Heart left ventricle (tissue), 16 donors: ENCODE measurements around the gene HOXB13. TPM values are rescaled to one million over a fixed set of nuclear protein-coding genes. Genes with fewer than 3 reads are reported as not detected.

ENCODE experiments used
- ATAC-seq, 4 donors: fragments of 200-7000 bp; cut with Tn5 transposase; one replicate each; pipeline ENCODE4 v1.9.1; 2020 to 2022; ENCODE audit warnings: moderate library complexity in 4 of 4, mild to moderate bottlenecking in 3 of 4, moderate number of reproducible peaks in 1 of 4
- DNase-seq, 5 donors: peaks; one replicate each; pipeline ENCODE4 v3.0.0-alpha.2; 2020
- H3K27ac ChIP-seq, 12 donors: fragments of 200-600 bp; sonication (generic) in 4 of 12; one replicate each; pipeline versions ENCODE4 v1.5.0 to v1.8.0; 2016 to 2022; ENCODE audit warnings: mild to moderate bottlenecking in 2 of 12
- H3K27me3 ChIP-seq, 9 donors: fragments of 200-600 bp; sonication (generic) in 2 of 9; one replicate each; pipeline versions ENCODE4 v1.5.1 to v1.8.0; 2016 to 2022; ENCODE audit warnings: mild to moderate bottlenecking in 3 of 9
- H3K36me3 ChIP-seq, 9 donors: fragments of 200-600 bp; sonication (generic) in 2 of 9; one replicate each; pipeline versions ENCODE4 v1.5.0 to v1.8.0; 2018 to 2022; ENCODE audit warnings: mild to moderate bottlenecking in 2 of 9
- H3K4me1 ChIP-seq, 12 donors: fragments of 200-600 bp; sonication (generic) in 4 of 12; one replicate each; pipeline versions ENCODE4 v1.5.0 to v1.8.0; 2016 to 2022; ENCODE audit warnings: mild to moderate bottlenecking in 3 of 12
- H3K4me3 ChIP-seq, 12 donors: fragments of 200-600 bp; sonication (generic) in 4 of 12; one replicate each; pipeline versions ENCODE4 v1.5.0 to v1.8.0; 2017 to 2022; ENCODE audit warnings: mild to moderate bottlenecking in 9 of 12, moderate library complexity in 4 of 12
- H3K9me3 ChIP-seq, 12 donors: fragments of 200-600 bp; sonication (generic) in 4 of 12; one replicate each; pipeline versions ENCODE4 v1.5.0 to v1.8.0; 2016 to 2022; ENCODE audit warnings: mild to moderate bottlenecking in 1 of 12
- POLR2A ChIP-seq, 2 donors: fragments of 450-650 bp; IDR thresholded peaks; one replicate each; pipeline ENCODE4 v1.6.1; 2017; ENCODE audit warnings: antibody characterized with exemption in 2 of 2, mild to moderate bottlenecking in 2 of 2, moderate library complexity in 2 of 2
- WGBS, 4 donors: extraction: QIAGEN DNeasy Blood & Tissue Kit in 2 of 4; methylation state at CpG; one replicate each; pipeline versions ENCODE4 v1.1.5 to v1.1.7; 2013 to 2018; 5-methylcytosine and 5-hydroxymethylcytosine counted together
- intact Hi-C, 10 donors: fragments of 100-400 bp; cut with DNase I; formaldehyde crosslinking; loops; one replicate each; pipeline versions ENCODE4 v1.11.1 to v1.14.2; 2022
- polyA plus RNA-seq, 2 donors: library from polyadenylated mRNA; stranded (reverse); fragments of 200-250 nt; gene quantifications; one replicate each; pipeline ENCODE4 v1.2.3, GENCODE V29; 2013
- total RNA-seq, 9 donors: library from RNA; depleted of rRNA in 2 of 9; stranded (reverse); fragments of >200 nt in 2 of 9; fragmentation: NEBNext Ultra II Directional in 3 of 9; extraction: Animal tissue kit (Norgen Biotek cat#: 25700) in 3 of 9; gene quantifications; one replicate each; pipeline versions ENCODE4 v1.1.0 to v1.2.4, GENCODE V29; 2016 to 2023
- TF ChIP-seq, protein P1 (sequence below), 12 donors: fragments of 200-600 bp; sonication (generic) in 4 of 12; IDR thresholded peaks; one replicate each; pipeline versions ENCODE4 v1.5.0 to v1.8.0; 2018 to 2022; ENCODE audit warnings: antibody characterized with exemption in 12 of 12, mild to moderate bottlenecking in 5 of 12
- donor health status: ischemic (EF 13 %, LVEDD 7.1; RV severe dilation, severe dysfunction).
- donor health status: healthy with polysubstance abuse.
- donor health status: DM: no; HTN: yes; CAD: no.
- donor health status: DM: no; HTN: no; CAD: no.
- donor health status: ischemic (EF 25% LVEDD 6.9; RV normal size, moderate dysfunction).
- donor health status: ischemic (EF 25% LVEDD 5.7; RV mildly dilated, moderate dysfunction).
- donor health status: healthy.
- donor health status: DM: yes; HTN: yes; CAD: no.
- donor health status: ischemic (EF 35%, LVEDD 5.7; RV mildly dilated, moderate dysfunction).
- donor health status: nonischemic (EF 11% LVEDD 7.7; RV severe dilation, severe dysfunction).
- donor health status: DM: yes; HTN: yes; CAD: no.
- donor health status: PGD.
- donor health status: ischemic (EF 29% LVEDD 5.4; RV normal size, mild dysfunction).
- donor health status: nonischemic (EF 23%, LVEDD 6.1; RV moderate dilation, normal function).

HOXB13 gene
- total and polyA plus RNA-seq, 11 donors: not detected

- TF ChIP-seq, protein P1, sequence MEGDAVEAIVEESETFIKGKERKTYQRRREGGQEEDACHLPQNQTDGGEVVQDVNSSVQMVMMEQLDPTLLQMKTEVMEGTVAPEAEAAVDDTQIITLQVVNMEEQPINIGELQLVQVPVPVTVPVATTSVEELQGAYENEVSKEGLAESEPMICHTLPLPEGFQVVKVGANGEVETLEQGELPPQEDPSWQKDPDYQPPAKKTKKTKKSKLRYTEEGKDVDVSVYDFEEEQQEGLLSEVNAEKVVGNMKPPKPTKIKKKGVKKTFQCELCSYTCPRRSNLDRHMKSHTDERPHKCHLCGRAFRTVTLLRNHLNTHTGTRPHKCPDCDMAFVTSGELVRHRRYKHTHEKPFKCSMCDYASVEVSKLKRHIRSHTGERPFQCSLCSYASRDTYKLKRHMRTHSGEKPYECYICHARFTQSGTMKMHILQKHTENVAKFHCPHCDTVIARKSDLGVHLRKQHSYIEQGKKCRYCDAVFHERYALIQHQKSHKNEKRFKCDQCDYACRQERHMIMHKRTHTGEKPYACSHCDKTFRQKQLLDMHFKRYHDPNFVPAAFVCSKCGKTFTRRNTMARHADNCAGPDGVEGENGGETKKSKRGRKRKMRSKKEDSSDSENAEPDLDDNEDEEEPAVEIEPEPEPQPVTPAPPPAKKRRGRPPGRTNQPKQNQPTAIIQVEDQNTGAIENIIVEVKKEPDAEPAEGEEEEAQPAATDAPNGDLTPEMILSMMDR (IDR thresholded peaks at IDR 0.05): no peak
- TF ChIP-seq POLR2A (IDR thresholded peaks at IDR 0.05): no peak
- H3K9me3 ChIP-seq: no peaks in the 10 kb centered on the region
- DNase-seq: no peak
- WGBS, 4 donors: 49 to 66% (median 54%) methylated on average over 4 of the region's 4 CpGs
- H3K4me3 ChIP-seq: no peak overlapping the region
- intact Hi-C loops: loop anchor here in 1 of 10 donors (10.0 kb wide), 1 partner anchor 257 kb away; the partner anchor contains the start of gene IGF2BP1
- H3K27me3 ChIP-seq: peaks cover 57 to 100% (median 96%) of the 10 kb centered on the region in 9 donors
- H3K36me3 ChIP-seq: no peaks in the 10 kb centered on the region
- H3K4me1 ChIP-seq: peaks cover 0 to 9% (median 0%) of the 10 kb centered on the region in 12 donors
- no peak for ATAC-seq
- H3K27ac ChIP-seq: no peak overlapping the region
Measured at GRCh38 chr17:48737330-48738043, 8.9 kb upstream of the HOXB13 start.

DNA sequence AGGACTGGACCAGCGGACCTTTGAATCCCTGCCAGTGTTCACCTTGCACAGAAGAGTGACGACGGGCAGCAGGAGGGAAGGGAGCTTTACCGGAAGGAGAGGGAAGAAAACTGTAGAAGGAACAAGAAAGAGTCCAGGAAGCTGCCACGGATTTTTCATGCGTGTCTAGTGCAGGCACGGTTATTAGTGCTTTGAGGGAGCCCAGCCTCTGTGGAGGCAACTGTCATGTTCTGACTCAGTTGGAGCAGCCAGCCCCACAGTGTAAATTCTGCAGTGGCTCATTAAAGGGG, 6.5 kb upstream of the HOXB13 start:
- Histone ChIP-seq H3K9me3 (no peaks in the 10 kb centered on the region), H3K27ac (no peak overlapping the region), H3K27me3 (peaks cover 55 to 100% (median 98%) of the 10 kb centered on the region in 9 donors), H3K4me1 (peaks cover 0 to 9% (median 0%) of the 10 kb centered on the region in 12 donors), H3K4me3 (no peak overlapping the region), H3K36me3 (no peaks in the 10 kb centered on the region)
- WGBS, 4 donors: 3 to 8% (median 4%) methylated on average over 7 of the region's 7 CpGs
- no peak for DNase-seq
- no peak for ATAC-seq
- intact Hi-C loops: loop anchor here in 1 of 10 donors (10.0 kb wide), 1 partner anchor 260 kb away; the partner anchor contains the start of gene IGF2BP1
- TF ChIP-seq, protein P1 (IDR thresholded peaks at IDR 0.05): no peak
- TF ChIP-seq POLR2A (IDR thresholded peaks at IDR 0.05): no peak

GRCh38 chr17:48734333-48735061, 5.9 kb upstream of the HOXB13 start:
- no peak for DNase-seq
- TF ChIP-seq, protein P1 (IDR thresholded peaks at IDR 0.05): no peak
- TF ChIP-seq POLR2A (IDR thresholded peaks at IDR 0.05): no peak
- no peak for ATAC-seq
- peaks cover 0 to 9% (median 0%) of the 10 kb centered on the region in 12 donors for H3K4me1 ChIP-seq
- H3K4me3 ChIP-seq: no peak overlapping the region
- H3K27me3 ChIP-seq: peaks cover 56 to 100% (median 98%) of the 10 kb centered on the region in 9 donors
- 4 to 8% (median 6%) methylated on average over 14 of the region's 14 CpGs for WGBS, 4 donors
- no peak overlapping the region for H3K27ac ChIP-seq
- intact Hi-C loops: loop anchor here in 1 of 10 donors (10.0 kb wide), 1 partner anchor 260 kb away; the partner anchor contains the start of gene IGF2BP1
- no peaks in the 10 kb centered on the region for H3K36me3 ChIP-seq
- H3K9me3 ChIP-seq: no peaks in the 10 kb centered on the region
